Tongue (tissue), 2 donors: ENCODE data around the gene JMJD8. TPM values are rescaled to one million over a fixed set of nuclear protein-coding genes. Genes with fewer than 3 reads are reported as not detected.

Source experiments
- DNase-seq: peaks from one replicate; pipeline ENCODE4 v3.0.0-alpha.2; 2015
- total RNA-seq: library from RNA; depleted of rRNA; stranded (reverse); fragments of >200 nt; gene quantifications from one replicate; pipeline ENCODE4 v1.2.3, GENCODE V29; 2014

Gene JMJD8
- total RNA-seq, 1 donor from 2014 or later: 26.6 TPM

- DNase-seq: no peak
Measured at GRCh38 chr16:689175-689897, 5.2 kb upstream of the JMJD8 start.

GRCh38 chr16:687499-687898 is 3.4 kb upstream of the JMJD8 start:
- no peak for DNase-seq

GRCh38 chr16:686459-687260 is 2.5 kb upstream of the JMJD8 start:
- no peak for DNase-seq

GRCh38 chr16:685967-686366 is 1.8 kb upstream of the JMJD8 start:
- no peak for DNase-seq

- no peak for DNase-seq
Measured at GRCh38 chr16:684961-685696, 995 bp upstream of the JMJD8 start.

- no peak for DNase-seq
Measured at GRCh38 chr16:683396-684070, 601 bp downstream of the JMJD8 start.

GRCh38 chr16:682493-683395 is 1.4 kb downstream of the JMJD8 start:
- no peak for DNase-seq

- DNase-seq: no peak
Measured at GRCh38 chr16:681746-682427, 2.2 kb downstream of the JMJD8 start.

GRCh38 chr16:680967-681745 is 3.0 kb downstream of the JMJD8 start:
- DNase-seq: no peak

GRCh38 chr16:680625-680945 is 3.5 kb downstream of the JMJD8 start:
- DNase-seq: no peak

GRCh38 chr16:679814-680624 is 4.1 kb downstream of the JMJD8 start, which contains the start of gene STUB1:
Gene STUB1 (plus strand): TSS chr16:680410. CDS start chr16:680526, 116 bp downstream.
- peak; percentile 95 for DNase-seq

- peak; percentile 83 for DNase-seq
Measured at GRCh38 chr16:678858-679813, 5.0 kb downstream of the JMJD8 start.

GRCh38 chr16:678209-678857 is 5.8 kb downstream of the JMJD8 start:
- DNase-seq: no peak

GRCh38 chr16:677316-678190 is 6.6 kb downstream of the JMJD8 start:
- peak; percentile 59 for DNase-seq

- peak; percentile 68 for DNase-seq
Measured at GRCh38 chr16:676913-677312, 7.2 kb downstream of the JMJD8 start.

GRCh38 chr16:676565-676902 is 7.6 kb downstream of the JMJD8 start:
- DNase-seq: no peak
